ENCODE measurements around the gene RASSF5. TPM values are rescaled to one million over a fixed set of nuclear protein-coding genes. Genes with fewer than 3 reads are reported as not detected.

RASSF5 gene
- total RNA-seq, 1 experiment from 2014 or later, result 2.1 TPM

- TF ChIP-seq, protein P1, sequence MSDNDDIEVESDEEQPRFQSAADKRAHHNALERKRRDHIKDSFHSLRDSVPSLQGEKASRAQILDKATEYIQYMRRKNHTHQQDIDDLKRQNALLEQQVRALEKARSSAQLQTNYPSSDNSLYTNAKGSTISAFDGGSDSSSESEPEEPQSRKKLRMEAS (CRISPR knock-in tag; IDR thresholded peaks at IDR 0.05), result no peak
- no peak for TF ChIP-seq RORB (CRISPR knock-in tag; IDR thresholded peaks at IDR 0.05)
- no peak for TF ChIP-seq ZNF121 (CRISPR knock-in tag; IDR thresholded peaks at IDR 0.05)
- no peak for TF ChIP-seq GABPB1 (CRISPR knock-in tag; IDR thresholded peaks at IDR 0.05)
- TF ChIP-seq ZNF219 (CRISPR knock-in tag; IDR thresholded peaks at IDR 0.05; ENCODE audit: borderline replicate concordance), result no peak
- ChIA-PET CTCF (interaction anchor here (1.0 to 1.4 kb wide), 3 partner anchors 9 to 27 kb away, joined by 4 read pairs; no protein-coding TSS in a partner anchor), POLR2A (no interaction called here)
- Mint-ChIP-seq H3K27ac (no peak overlapping the region), H3K4me3 (no peak overlapping the region), H3K9me3 (no peaks in the 10 kb centered on the region), H3K4me1 (peaks cover 19% of the 10 kb centered on the region), H3K27me3 (ENCODE audit: low read depth) (peaks cover 16% of the 10 kb centered on the region), H3K36me3 (peaks cover 15% of the 10 kb centered on the region)
- ATAC-seq (no peak), DNase-seq (ENCODE audit: low spot score) (no peak)
Observed at GRCh38 chr1:206463911-206464310, 43.4 kb upstream of the RASSF5 start.

- POLR2A ChIA-PET, result interaction anchor here (0.9 kb wide), 1 partner anchor 15 kb away, joined by 3 read pairs; no protein-coding TSS in a partner anchor
Observed at GRCh38 chr1:206464456-206464964, 42.8 kb upstream of the RASSF5 start.

DNA sequence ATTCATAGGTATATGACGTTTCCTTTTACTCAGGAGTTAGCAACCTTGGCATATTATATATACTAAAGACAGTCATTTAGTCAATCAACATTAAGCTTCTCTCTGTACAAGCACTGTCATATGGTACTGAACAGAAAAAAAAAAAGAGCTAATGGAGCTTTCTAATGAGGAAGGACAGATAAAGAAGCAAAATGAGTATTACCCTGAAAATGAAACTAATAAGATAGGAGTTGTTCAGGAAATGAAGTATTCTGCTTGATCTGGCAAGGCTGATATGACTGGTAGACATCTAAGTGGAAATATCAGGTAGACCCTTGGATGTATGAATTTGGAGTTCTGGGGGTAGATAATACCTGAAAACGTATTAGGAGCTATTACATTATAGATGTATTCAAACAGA lies 41.4 kb upstream of the RASSF5 start:
- ATAC-seq (no peak), DNase-seq (ENCODE audit: low spot score) (no peak)
- Mint-ChIP-seq H3K9me3 (no peaks in the 10 kb centered on the region), H3K36me3 (peaks cover 7% of the 10 kb centered on the region; the same call in 1 of the 2 replicates), H3K4me3 (no peak overlapping the region), H3K27ac (no peak overlapping the region), H3K4me1 (peaks cover 35% of the 10 kb centered on the region), H3K27me3 (ENCODE audit: low read depth) (peaks cover 16% of the 10 kb centered on the region)
- TF ChIP-seq HMGA2 (CRISPR knock-in tag; IDR thresholded peaks at IDR 0.05) (no peak), PRDM15 (CRISPR knock-in tag; IDR thresholded peaks at IDR 0.05) (no peak), ESRRA (CRISPR knock-in tag; IDR thresholded peaks at IDR 0.05; ENCODE audit: borderline replicate concordance) (no peak), TP53 (CRISPR knock-in tag; IDR thresholded peaks at IDR 0.05) (no peak)
- TF ChIP-seq, protein P2, sequence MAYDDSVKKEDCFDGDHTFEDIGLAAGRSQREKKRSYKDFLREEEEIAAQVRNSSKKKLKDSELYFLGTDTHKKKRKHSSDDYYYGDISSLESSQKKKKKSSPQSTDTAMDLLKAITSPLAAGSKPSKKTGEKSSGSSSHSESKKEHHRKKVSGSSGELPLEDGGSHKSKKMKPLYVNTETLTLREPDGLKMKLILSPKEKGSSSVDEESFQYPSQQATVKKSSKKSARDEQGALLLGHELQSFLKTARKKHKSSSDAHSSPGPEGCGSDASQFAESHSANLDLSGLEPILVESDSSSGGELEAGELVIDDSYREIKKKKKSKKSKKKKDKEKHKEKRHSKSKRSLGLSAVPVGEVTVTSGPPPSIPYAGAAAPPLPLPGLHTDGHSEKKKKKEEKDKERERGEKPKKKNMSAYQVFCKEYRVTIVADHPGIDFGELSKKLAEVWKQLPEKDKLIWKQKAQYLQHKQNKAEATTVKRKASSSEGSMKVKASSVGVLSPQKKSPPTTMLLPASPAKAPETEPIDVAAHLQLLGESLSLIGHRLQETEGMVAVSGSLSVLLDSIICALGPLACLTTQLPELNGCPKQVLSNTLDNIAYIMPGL (CRISPR knock-in tag; IDR thresholded peaks at IDR 0.05), result no peak
- POLR2A ChIA-PET, result no interaction called here
- CTCF ChIA-PET, result no interaction called here

More at GRCh38 chr1:206464456-206464964, 42.8 kb upstream of the RASSF5 start:
- no peak for TF ChIP-seq JUN (CRISPR knock-in tag; IDR thresholded peaks at IDR 0.05)
- TF ChIP-seq TEAD4 (CRISPR knock-in tag; IDR thresholded peaks at IDR 0.05), result no peak
- TF ChIP-seq ZNF396 (CRISPR knock-in tag; IDR thresholded peaks at IDR 0.05; ENCODE audit: borderline replicate concordance), result no peak
- TF ChIP-seq E2F4 (CRISPR knock-in tag; IDR thresholded peaks at IDR 0.05; ENCODE audit: borderline replicate concordance, low read depth), result no peak
- no peak for TF ChIP-seq CTCF (IDR thresholded peaks at IDR 0.05)
- no peak for DNase-seq (ENCODE audit: low spot score)
- H3K27me3 Mint-ChIP-seq (ENCODE audit: low read depth), result peaks cover 16% of the 10 kb centered on the region
- CTCF ChIA-PET, result interaction anchor here (0.8 to 1.4 kb wide), 5 partner anchors 9 to 26 kb away, joined by 3 to 4 read pairs (median 4); no protein-coding TSS in a partner anchor
- H3K4me1 Mint-ChIP-seq, result peaks cover 25% of the 10 kb centered on the region
- ATAC-seq, result no peak
- peaks cover 10% of the 10 kb centered on the region for H3K36me3 Mint-ChIP-seq
- no peak overlapping the region for H3K4me3 Mint-ChIP-seq
- no peaks in the 10 kb centered on the region for H3K9me3 Mint-ChIP-seq
- no peak overlapping the region; the same call in 1 of the 2 replicates for H3K27ac Mint-ChIP-seq

Measured in WTC11 (cell line).